Measurements from ENCODE around the gene PAFAH2. TPM values are rescaled to one million over a fixed set of nuclear protein-coding genes. Genes with fewer than 3 reads are reported as not detected.

Gene PAFAH2
- total and polyA plus RNA-seq, 2 of the 13 experiments (the other 11 are each of a cell fraction or from before 2014, with no cell fraction given) = 6.9 to 9.4 TPM

DNA sequence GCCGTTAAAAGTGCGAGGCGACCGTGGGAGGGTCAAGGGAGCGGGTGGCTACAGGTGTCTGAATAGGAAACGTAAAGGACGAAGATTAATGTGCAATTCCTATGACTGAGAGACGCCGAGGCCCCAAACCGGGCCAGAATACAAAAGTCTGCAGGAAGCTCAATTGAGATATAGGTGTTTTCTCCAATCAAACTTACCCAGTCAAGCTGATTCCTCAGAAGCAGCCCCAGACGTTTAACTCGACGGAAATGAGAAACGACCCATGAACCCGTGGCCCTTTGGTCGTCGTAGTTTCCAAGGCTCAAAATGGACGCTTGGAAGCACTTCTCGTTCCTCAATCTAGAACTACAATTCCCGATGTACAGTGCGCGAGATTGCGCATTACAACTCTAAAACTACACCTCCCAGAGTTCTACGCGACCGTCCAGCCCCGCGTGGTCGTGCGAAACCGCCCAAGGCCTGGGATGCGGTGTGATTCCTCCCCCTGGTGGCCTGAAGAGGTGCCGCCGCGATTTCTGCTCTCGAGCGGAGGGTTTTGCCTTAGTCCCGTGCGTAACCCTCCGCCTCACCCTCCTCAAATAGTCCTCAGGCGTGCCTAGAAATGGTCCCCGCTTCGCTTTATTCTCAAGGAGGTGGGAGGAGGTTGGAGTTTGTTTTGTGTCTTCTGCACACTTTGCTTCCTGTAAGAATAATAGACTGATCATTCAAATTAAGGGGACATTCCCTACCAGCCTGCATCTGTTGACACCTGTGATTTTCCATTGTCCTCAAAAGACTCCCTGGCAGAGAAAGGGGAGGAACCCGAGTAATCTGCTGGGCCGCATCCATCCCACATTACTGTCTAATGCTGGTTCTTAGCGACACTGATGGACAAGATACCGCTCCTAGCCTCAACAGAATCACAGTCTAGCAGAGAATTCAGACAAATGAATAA is at the start of gene PAFAH2 (continued):
- TF ChIP-seq UBTF (CRISPR knock-in tag; IDR thresholded peaks at IDR 0.05) (peak; percentile 50), ARID2 (CRISPR knock-in tag; IDR thresholded peaks at IDR 0.05; ENCODE audit: borderline replicate concordance) (peak; percentile 69; the same call in 1 of the 2 replicates), NFE2L2 (IDR thresholded peaks at IDR 0.05; ENCODE audit: low read length) (no peak; the same call in 1 of the 2 replicates), TFE3 (CRISPR knock-in tag; IDR thresholded peaks at IDR 0.05) (peak; percentile 75; the same call in 1 of the 2 replicates)

- in situ Hi-C loops (cut with HindIII; ENCODE audit: extremely low pct_ligation_motif_present, low pct_unique_long_range_greater_than_20kb) (no loop called here), intact Hi-C loops (cut with micrococcal nuclease; ENCODE audit: unreplicated experiment) (no loop called here)
- ATAC-seq = no peak
- BruUV-seq (replicated peaks) = no TSS peak
- ChIA-PET CTCF (ENCODE audit: low intra/inter-chr PET ratio, low total read pairs) (no interaction called here), POLR2A (no interaction called here)
- H3K27ac ChIP-seq (ENCODE audit: extremely low read length, insufficient read depth, low read length) = no peak overlapping the region
- H3K4me3 ChIP-seq (replicated peaks in 1 of 3; ENCODE audit: insufficient read depth in 1 of 3, low read depth in 2 of 3, low read length in 3 of 3) = no peak overlapping the region
- no peaks in the 10 kb centered on the region for H3K36me3 ChIP-seq (replicated peaks in 1 of 2; ENCODE audit: control insufficient read depth in 1 of 2, insufficient read depth in 2 of 2, low read length in 2 of 2)
- no peak overlapping the region for H2AFZ ChIP-seq (ENCODE audit: low read length)
- 15% methylated on average over 5 of the region's 7 CpGs for WGBS (ENCODE audit: low lambda C conversion rate)
- H3K9ac ChIP-seq (ENCODE audit: insufficient read depth, low read depth, low read length) = no peak overlapping the region
- H4K20me1 ChIP-seq (ENCODE audit: insufficient read depth, low read length) = no peaks in the 10 kb centered on the region
- H3K4me2 ChIP-seq (ENCODE audit: low read depth, low read length) = no peak overlapping the region
- H3K79me2 ChIP-seq (ENCODE audit: insufficient read depth, low read length) = no peaks in the 10 kb centered on the region
- no peak for TF ChIP-seq SP1 (IDR thresholded peaks at IDR 0.05)
- TF ChIP-seq SP1 (CRISPR knock-in tag; IDR thresholded peaks at IDR 0.05) = no peak
- TF ChIP-seq DMAP1 (CRISPR knock-in tag; IDR thresholded peaks at IDR 0.05) = no peak
- no peak for TF ChIP-seq NONO (IDR thresholded peaks at IDR 0.05)
- no peak for TF ChIP-seq NONO (CRISPR knock-in tag; conservative IDR thresholded peaks at IDR 0.05)
- TF ChIP-seq ZNF253 (CRISPR knock-in tag; IDR thresholded peaks at IDR 0.05; ENCODE audit: borderline replicate concordance) = no peak
- TF ChIP-seq YY1 (IDR thresholded peaks at IDR 0.05; ENCODE audit: insufficient read depth, insufficient replicate concordance, low read depth, low read length) = no peak
- no peak for TF ChIP-seq SNAI1 (CRISPR knock-in tag; IDR thresholded peaks at IDR 0.05; ENCODE audit: borderline replicate concordance)
- no peak for DNase-seq (ENCODE audit: low spot score)
- H3K9me3 ChIP-seq (ENCODE audit: low read length) = no peaks in the 10 kb centered on the region
- no peaks in the 10 kb centered on the region for H3K4me1 ChIP-seq (ENCODE audit: insufficient read depth, low read length)
- FAIRE-seq = no peak
- peaks cover 30 to 85% of the 10 kb centered on the region in 2 experiments for H3K27me3 ChIP-seq (ENCODE audit: control insufficient read depth in 1 of 2, insufficient read depth in 2 of 2, low read length in 2 of 2)
These were observed 49.5 kb upstream of the PAFAH2 start for GRCh38 chr1:26047278-26047874.
